HPDE6-E6E7 (cell line): ENCODE measurements around the gene TMEM187.

ENCODE experiments used
- DNase-seq: peaks from one replicate; pipeline ENCODE4 v3.0.0; 2011; ENCODE audit warnings: missing footprints; ENCODE audit errors: extremely low spot score

TMEM187 gene

DNA sequence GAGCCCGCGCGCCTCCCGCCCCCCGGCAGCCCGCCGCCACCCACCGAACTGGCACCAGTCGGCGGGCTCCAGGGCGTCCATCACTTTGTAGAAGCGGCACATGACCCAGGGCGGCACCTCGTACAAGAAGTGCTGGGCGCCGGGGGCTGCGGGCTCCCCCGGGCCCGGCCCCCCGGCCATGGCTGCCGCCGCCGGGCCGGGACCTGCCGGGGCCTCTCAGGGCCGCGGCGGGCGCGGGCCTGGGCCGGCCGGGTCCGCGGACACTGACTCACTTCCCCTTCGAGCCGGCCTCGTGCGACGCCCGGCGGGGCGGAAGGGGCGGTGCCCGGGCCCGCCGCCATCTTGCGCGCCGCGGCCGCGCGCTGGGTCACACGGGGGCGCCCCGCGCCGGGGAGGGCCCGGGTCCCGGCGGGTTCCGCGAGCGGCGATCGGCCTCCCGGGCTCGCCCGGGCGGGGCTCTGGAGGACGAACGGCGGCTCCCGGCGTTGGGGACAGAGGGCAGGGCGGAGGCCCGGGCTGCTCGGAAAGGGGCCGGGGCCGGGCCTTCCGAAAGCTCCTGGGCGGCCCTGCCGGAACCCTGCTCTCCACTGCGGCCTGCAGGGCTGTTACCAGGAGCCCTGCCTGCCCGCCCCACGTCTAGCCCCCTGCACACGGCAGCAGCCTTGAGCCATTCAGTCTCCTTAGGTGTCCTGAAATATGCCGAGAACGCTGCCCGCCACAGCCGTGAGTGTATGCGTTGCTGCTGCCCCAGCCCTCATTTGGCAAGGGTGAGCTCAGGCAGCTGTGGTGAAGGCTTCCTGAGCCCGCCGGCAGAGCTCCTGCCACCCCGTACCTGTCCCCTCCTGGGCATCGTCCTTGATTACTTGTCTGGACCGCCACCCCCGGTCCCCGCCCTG is 47.3 kb downstream of the TMEM187 start, which contains the start of gene IRAK1:
TSS of gene IRAK1 (minus strand) at position 270 of the 896 bp plus-strand sequence. CDS start at position 180, 90 bp downstream.
- peak; percentile 76 for DNase-seq

DNA sequence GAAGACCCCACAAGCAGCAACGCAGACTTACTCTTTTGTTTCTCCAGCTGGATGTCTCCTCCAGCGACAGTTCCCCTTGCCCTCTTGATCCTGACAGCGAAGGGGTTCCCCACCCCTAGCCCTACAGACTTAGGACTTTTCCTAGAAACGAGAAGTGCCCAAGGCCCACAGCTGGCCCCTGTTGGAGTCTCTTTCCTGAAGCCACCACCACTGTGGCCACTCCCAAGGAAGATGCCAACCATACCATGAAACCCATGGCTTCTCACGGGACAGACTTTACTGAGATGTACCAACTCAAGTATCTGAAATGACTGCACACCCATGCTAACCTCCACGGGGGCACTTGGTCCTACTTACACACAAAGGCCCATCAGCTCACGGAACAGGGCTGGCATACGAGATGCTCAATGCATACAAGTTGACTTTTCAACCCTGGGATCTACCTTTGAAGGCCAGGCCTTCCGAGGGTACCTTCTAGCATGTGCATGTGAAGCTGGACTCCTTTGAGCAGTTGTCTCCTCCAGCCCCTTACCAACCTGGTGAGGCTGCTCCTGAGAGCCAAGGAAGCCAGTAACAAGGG is 48.1 kb downstream of the TMEM187 start:
- DNase-seq, result no peak

DNA sequence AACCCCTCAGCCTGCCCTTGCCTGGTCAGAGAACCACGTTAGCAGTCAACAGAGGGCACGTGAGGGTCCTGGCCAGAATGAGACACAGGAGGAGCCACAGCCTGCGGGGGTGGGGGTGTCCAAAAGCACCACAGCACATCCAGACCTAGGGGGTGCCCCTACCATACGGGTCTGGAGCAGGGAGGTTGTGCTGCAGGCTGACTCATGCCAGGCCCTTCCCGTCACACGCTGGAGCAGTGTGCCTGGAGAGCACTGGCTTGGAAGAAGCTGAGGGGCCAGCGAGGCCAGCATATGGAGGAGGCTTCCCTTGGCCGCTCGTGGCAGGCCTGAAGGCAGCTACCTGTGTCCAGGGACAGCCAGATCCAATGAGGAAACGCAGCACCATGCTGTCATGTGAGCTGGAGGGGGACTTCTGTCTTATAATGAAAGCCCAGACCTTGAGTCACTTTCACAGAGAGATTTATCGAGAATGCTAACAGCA is 48.6 kb downstream of the TMEM187 start:
- peak; percentile 67 for DNase-seq

DNA sequence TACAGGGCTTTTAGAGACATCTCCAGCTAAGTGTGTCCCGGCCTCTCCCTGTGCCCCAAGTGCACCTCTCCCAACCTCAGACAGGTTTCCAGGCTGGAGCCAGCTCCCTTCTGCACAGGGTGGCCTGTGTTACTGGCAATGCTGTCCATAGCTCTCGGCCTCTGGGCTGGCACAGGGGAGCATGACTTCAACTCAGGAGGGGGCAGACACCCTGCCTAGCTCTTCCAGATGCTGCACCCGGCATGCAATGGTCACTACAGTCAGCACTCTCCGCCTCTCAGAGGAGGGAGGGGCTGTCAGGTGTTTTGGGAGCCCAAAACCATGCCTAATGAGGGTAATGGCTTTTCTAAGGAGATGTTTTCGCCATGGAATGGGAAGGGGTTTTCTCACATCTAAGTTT is 49.6 kb downstream of the TMEM187 start:
- no peak for DNase-seq

DNA sequence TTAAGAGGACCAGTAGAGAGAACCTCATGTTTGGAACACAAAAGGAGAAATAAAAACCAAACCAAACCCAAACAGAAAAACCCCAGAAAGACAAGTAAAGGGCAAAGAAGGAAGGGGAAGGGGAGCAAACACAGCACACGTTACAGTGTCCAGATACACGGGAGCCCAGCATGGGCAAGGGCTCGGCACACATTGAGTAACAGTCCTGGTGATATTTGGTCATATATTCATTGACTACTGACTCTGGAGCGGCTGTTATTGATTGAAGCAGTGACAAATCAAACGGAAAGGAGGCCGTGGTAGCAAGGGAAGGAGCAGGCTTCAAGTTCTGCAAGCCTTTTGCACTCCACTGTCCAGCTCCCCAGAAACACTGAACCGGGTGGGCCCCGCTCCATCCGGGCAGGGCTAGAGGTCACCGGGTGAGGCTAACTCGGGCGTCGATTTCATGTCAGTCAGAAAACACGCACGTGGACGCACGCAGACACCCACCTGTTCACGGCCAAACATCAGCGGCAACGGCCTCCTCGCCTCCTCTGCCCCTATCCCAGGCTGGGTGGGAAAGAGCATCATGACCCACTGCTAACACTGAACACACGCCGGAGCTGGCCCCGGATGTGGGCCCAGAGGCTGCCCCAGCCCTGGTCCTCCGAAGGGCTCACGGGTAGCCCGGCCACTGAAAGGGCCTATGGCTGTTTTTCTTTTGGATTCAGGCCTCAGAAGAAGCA is 50.9 kb downstream of the TMEM187 start:
- DNase-seq, result no peak

DNA sequence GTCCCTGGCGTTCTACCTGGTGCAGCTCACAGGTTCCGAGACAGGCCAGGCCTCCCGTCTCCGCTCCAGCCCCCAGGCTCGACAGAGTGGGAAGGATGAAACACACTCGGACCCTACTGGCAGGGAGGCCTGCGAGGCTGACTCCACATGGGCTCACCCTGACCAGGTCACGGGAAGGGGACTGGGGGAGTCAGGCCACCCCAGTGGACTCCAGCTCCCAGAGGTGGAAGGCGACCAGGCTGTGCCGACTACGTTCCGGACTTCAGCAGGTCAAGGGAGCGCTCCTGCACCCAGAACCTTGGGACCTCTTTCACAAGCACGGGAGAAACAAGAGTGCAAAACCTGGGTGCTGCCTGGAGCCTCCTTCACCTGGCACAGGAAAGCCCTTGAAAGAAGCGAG is 51.7 kb downstream of the TMEM187 start:
- DNase-seq, result no peak

DNA sequence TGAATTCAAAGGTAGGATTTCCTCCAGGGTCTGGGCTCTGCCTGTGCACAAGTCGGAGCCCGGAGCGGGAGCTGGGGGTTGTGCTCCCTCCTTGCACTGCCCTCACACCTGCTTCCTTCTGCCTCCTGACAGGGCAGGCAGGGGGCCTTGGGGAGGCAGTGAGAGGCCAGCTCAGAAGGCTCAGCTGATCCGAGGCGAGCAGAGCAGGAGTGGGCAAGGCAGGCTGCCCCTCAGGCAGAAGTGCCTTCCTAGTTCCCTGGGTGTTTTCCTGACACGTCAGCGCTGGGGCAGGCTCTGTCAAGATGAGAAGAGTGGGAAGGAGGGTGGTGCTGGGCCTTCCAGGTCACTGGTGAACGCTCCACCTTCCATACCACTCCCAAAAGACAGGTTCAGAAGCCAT is 52.7 kb downstream of the TMEM187 start:
- peak; percentile 76 for DNase-seq

DNA sequence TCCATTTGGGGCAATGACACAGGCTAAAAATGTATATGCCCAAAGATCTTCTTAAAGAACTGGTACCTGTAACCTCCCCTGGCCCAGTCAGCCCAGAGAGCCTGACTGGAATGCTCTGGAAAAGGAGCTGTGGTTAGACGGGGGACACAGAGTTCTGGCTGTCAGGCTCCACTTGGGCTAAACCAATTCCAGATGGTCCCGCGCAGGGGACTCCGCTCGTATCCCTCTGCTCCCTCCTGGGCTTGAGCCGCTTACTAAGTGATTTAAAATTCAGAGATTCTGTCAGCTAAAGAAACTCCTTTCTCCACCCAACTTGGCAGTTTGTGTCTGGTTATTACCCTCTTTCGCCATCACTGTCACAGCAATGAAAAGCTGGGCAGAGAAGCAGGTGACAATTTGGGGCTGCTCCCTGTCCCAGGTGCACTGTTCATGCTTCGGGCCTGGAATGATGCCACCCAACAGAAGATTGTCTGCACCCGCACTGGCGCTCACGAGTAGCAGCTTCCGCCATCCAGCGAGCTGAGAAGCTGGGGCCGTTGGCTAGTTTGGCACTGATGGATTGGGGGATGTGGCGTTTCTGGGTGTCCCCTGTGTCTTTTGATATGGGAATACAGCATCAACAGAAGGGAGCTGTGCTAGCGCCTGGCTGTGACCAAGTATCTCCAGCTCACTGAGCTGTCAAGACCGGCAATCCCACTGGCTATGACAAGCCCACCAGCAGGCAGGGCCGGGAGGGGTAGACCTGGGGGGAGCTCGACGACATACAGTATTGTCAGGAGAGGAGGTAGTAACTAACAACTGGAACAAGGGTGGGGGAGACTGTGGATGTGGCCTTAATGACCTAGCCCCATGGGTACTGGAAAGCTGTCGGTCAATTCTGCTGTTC is 53.8 kb downstream of the TMEM187 start:
- no peak for DNase-seq

DNA sequence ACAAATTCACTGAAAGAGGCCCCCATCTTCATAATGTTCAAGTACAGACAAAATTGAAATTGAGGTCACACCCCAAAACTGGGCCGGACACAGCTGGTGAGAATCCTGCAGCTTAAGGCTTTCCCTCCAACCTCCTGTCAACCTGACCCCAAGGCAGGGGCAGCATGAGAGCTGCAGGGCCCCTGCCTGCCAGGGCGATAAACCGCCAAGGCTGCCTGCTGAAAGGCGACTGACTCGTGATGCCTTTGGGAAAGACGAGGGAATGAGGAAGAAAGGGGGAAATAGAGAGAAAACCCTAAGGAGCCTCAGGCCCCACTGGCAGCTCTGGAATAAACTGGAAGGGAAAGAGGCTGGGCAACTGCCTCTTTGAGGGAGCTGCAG is 54.5 kb downstream of the TMEM187 start:
- DNase-seq, result no peak

DNA sequence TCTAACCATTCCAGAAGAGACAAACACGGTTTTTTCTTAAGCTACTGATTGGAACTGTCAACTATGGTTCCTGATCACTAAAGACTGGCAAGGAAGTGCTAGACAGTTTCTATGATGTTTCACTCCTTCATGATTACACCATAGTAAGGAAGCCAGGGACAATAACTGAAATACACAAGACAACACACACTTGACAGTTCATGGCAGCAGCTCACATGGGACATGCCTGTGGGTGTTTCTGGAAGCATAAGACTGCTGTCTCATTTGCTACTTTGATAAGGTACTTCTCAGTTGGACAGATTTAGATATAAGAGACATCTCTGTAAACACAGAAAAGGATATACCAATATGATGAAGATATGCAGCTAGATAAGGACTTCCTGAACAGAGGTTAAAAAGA is 55.4 kb downstream of the TMEM187 start:
- DNase-seq, result no peak

DNA sequence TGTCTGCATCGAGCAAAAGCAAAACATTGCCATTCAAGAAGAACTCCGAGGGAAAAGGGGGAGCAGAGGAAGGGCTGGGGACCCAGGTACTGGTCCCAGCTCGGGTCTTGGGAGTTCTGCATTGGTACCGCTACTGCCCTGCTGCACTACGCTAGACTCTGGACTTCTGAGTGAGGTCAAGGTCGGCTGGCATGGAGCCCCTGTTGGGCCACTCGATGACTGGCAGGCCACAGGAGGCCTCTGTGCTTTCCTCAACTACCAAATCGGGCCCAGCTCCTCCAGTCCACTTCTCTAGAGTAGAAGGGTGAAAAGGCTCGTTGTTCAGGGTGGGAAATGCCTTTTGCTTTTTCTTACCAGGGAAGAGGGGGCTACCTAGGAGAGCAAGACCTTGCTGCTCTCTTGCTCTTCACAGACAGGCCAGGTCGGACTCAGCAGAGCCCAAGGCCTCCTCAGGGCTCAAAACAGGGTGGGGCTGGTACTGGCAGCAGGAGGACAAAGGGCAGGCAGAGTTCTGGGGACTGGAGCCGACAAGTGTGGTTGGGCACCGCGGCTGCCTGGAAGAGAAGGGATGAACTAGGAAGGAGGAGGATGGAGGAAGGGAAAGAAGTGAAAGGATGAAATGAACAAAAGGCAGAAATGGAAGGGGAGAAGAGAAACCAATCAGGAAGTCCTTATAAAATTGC is 56.1 kb downstream of the TMEM187 start:
- DNase-seq, result no peak

DNA sequence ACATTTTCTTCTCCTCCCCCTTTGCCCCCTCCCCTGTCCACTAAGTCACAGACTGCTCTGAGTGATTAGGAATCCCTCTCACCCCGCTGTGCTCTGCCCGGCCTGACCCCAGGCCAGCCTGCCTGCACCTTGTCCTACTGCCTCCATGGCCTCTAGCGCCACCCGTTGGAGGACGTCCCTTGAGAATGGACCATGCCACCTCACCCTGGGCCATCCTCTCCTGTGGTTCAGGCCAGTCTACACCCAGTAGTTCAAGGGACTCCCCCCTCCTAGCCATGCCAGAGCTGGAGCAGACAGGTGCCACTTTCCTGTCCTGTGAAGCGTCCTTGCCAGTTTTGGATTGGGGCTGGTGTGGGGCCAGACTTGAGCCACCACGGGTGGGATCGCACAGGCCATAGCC is 56.9 kb downstream of the TMEM187 start:
- DNase-seq, result no peak

DNA sequence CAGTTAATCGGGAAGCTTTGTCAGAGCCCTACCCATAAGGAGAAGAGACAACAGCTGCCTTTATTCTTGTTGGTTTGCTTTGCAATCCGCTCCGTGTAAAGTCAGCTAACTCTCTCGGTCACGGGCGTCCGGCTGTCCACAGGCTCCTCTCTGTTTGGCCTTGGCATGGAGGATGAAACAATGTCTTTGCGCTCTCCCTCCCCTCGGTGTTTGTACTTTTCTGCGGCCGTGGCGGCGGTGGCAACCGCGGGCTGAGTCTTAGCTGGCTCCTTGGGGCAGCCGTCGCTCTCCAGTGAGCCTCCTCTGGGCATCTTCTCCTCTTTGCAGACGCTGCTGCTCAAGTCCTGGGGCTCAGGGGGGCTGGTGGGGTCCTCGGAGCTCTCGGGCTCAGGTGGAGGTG is 57.7 kb downstream of the TMEM187 start:
- DNase-seq, result no peak

DNA sequence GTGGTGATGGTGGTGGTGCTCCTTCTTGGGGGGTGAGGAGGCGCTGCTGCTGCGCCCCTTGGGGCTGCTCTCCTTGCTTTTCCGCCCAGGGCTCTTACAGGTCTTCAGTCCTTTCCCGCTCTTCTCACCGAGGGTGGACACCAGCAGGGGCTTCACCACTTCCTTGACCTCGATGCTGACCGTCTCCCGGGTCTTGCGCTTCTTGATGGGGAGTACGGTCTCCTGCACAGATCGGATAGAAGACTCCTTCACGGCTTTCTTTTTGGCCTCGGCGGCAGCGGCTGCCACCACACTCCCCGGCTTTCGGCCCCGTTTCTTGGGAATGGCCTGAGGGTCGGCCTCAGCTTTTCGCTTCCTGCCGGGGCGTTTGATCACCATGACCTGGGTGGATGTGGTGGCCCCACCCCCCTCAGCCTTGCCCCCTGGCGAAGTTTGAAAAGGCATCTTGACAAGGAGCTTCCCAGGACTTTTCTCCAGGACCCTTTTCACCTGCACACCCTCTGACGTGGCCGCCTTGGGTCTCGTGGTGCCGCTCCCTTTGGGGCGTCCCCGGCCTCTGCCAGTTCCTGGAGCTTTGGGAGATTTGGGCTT is 58.3 kb downstream of the TMEM187 start:
- no peak for DNase-seq

DNA sequence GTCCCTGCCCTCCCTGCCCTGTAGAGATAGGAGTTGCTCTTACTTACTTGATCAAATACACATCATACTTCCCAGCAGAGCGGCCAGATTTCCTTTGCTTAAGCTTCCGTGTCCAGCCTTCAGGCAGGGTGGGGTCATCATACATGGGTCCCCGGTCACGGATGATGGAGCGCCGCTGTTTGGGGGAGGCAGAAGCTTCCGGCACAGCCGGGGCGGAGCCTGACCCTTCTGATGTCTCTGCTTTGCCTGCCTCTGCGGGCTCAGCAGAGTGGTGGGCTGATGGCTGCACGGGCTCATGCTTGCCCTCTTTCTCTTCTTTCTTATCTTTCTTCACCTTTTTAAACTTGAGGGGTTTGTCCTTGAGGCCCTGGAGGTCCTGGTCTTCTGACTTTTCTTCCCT is 59.6 kb downstream of the TMEM187 start:
- DNase-seq, result no peak

DNA sequence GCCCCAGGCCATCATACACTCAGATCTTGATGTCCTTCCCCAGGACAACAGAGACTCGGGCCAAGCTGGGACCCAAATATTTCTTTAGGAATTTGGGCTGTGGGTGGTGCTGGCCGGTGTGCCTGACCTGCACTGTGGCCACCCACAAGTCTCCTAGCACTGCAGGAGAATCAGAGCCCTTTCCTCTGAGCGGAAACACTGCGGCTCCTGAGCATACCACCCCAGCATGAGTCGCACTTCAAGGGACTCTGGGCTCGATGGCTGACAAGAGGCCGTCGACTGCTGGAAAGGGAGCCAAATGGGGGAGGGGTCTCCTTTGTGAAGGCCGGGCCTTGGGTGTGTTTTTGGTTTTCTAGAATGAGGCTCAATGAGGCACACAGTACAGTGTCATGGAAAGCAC is 60.1 kb downstream of the TMEM187 start:
- no peak for DNase-seq
